ENCODE results near the gene MCAM.

MCAM gene, protein sequence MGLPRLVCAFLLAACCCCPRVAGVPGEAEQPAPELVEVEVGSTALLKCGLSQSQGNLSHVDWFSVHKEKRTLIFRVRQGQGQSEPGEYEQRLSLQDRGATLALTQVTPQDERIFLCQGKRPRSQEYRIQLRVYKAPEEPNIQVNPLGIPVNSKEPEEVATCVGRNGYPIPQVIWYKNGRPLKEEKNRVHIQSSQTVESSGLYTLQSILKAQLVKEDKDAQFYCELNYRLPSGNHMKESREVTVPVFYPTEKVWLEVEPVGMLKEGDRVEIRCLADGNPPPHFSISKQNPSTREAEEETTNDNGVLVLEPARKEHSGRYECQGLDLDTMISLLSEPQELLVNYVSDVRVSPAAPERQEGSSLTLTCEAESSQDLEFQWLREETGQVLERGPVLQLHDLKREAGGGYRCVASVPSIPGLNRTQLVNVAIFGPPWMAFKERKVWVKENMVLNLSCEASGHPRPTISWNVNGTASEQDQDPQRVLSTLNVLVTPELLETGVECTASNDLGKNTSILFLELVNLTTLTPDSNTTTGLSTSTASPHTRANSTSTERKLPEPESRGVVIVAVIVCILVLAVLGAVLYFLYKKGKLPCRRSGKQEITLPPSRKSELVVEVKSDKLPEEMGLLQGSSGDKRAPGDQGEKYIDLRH

DNA sequence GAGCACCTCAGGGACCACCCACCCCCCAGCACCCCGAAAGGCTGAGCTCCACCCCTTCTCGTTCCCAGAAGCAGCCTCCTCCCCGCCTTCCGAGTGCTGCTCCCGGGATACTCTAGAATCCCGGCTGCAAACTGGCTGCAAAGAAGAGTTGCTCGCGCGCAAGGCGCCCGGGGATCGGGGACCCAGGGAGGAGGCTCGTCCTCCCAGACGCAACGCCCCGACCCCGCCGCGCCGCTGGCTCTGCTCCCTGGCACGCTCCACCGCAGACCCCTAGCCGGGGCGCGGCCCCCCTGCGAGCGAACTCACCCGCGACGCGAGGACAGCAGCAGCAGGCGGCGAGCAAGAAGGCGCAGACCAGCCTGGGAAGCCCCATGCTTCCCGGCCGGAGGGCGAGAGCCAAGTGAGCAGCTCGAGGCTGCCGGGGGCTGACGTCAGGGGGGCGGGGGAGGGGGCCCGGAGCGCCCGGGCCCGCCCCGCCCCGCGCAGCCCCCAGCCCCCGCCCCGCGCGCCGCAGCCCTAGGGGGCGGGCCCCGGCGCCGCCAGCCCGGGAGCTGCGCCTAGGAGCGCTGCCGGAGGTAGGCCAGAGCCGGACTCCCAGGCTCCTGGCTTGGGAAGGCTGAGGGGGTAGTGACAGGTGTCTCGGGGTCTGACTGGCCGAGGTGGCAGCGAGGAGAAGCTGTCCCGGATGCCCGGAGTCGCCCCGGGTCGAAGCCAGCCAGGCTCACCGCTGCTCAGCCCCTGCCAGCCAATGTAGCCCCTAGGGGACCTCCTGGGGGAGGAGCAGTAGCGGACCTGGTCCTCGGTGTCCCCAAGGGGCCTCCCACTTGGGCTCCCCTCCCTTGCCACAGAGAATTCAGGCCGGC lies at the start of gene MCAM:
MCAM (minus strand) TSS at position 402 of the 863 bp plus-strand sequence; CDS start at position 373, 29 bp downstream.
- no peak for DNase-seq (ENCODE audit: low read depth)

DNA sequence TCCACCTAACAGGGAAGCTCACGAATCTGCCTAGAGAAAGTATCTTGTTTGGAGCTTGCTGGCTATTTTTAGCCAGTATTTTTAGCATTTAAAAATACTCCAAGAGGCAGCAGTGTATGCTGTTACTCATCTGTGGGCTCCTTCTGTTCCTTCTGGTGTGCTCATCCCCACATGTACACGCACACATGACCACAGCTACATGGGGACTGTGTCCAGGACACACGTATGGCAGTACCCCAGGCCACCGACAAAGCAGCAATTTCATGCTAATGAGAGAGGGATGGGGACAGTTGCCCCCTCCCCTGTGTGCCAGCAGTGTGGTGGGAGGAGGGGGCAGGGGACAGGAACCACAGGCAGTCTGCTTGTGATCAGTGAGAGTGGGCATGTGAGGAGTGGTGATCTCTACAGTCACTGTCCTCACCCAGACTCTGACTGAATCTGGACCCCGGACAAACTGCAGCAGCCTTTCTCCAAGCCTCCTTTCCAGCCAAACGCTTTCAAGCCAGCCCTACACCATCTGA lies 48.2 kb upstream of the MCAM start:
- no peak for DNase-seq (ENCODE audit: low read depth)

DNA sequence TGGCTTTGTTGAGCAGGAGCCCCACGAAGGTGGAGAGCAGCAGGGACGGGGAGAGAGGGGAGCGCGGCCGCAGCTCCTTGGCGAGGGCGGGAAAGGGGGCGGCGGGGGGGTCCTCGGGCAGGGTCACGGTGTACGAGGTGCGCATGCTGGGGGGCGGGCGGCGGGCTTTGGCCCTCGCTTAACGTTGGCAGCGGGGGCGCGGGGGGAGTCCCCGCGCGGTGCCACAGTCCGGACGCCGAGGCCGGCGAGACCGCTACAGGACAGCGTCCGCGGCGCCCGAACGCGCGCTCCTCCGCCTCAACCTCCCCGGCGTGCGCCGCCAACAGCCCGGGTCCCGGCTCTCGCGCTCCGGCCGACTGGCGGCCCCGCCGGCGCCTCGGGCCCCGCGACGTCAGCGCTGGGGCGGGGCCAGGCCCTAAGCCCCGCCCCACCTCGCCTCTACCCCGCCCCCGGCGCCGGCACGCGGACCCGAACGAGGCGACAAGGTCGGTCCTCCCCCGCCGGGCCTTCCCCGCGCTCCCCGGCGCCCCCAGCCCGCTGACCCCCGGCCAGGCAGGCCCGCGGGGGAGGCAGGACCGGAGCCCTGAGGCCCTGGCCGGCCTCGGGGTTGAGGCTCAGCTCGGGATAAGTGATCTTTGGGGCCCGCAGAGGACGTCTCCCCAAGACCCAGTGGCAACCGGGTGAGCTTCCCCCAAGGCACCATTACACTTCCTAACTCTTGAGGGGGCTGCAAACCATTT lies 47.1 kb upstream of the MCAM start:
- DNase-seq (ENCODE audit: low read depth): no peak

DNA sequence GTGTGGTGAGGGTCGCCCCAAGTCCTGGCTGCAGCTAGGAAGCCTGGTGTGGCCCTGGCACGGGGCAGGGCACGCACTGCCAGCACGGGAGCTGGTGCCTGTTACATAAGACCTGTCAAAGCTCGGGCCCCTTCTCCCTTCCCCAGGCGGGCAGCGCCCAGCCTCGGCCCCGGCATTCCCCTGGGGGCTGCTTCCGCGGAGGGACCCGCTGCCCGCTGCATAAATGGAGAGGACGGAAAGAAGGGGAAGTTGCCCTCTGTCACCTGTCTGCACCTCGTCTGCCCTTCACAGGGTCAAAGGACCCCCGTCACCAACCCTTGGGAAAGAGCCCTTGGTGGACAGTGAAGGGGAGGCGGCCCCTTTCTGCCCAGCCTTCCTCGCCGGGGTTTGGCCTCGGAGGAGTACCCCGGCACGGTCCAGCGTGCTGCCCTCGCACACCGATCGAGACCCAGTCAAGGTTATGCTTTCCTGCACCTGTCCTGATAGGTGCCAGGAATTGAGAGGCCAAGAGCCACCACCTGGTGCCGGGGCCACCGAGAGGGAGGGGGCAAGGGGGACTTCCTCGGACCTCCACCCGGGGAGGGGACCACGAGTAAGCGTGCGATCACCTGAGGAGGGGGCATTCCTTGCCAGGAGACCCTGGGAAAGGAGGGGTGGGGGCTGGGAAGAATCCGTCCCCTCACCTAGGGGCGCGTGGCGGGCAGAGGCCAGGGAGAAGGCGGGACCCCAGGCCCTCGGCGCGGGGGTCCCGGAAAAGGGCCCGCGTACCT lies 46.3 kb upstream of the MCAM start:
- DNase-seq (ENCODE audit: low read depth): no peak

DNA sequence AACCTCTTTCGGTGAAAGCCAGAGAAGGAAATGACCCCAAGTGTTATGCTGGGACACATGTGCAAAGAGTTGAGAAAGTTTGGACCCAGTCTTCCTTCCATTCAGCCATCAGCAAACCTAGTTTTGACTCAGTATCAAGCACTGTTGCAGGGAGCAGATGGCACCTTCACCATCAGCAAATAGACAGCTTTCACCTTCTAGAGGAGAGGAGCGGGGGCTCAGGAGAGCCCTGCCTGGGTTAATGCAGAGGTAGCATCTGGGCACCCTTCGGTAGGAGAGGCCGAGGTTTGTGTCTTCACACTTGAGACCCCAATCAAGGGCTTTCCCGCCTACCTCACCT lies 45.8 kb upstream of the MCAM start:
- DNase-seq (ENCODE audit: low read depth): no peak

DNA sequence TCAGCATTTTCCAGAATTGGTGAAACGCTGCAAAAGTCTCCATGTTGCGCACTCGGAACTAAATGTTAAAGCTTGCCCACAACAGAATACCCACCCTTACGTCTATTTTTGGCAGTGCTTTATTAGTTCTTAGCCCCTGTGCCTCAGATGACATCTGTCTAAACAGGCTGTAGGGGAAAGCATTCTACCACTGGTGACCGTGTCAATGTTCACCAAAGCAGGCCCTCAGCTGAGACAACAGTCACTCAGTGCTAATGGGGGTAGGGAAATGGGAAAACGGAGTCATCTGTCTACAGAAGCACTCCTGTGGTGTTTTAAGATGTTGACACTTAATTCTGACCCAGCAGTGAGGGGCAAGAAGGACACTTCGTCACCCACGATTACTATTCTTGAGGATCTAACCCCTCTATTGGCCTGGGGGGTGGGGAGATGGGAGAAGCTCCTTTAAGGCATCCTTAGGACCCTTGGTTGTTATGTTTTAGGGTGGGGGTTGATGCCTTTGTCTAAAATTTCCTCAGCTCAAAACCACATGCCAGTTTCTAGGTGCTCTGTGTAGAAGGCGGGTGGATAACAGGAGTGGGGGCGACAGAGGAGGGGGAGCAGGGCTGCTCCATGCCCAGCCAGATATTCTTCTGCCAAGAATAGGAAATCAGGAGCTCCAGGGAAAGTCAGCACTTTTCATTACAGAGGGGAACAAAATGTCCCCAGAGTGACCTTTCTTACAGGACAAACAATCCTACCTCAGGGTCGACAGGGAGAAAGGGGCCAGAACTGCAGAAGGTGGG lies 45.2 kb upstream of the MCAM start:
- no peak for DNase-seq (ENCODE audit: low read depth)

DNA sequence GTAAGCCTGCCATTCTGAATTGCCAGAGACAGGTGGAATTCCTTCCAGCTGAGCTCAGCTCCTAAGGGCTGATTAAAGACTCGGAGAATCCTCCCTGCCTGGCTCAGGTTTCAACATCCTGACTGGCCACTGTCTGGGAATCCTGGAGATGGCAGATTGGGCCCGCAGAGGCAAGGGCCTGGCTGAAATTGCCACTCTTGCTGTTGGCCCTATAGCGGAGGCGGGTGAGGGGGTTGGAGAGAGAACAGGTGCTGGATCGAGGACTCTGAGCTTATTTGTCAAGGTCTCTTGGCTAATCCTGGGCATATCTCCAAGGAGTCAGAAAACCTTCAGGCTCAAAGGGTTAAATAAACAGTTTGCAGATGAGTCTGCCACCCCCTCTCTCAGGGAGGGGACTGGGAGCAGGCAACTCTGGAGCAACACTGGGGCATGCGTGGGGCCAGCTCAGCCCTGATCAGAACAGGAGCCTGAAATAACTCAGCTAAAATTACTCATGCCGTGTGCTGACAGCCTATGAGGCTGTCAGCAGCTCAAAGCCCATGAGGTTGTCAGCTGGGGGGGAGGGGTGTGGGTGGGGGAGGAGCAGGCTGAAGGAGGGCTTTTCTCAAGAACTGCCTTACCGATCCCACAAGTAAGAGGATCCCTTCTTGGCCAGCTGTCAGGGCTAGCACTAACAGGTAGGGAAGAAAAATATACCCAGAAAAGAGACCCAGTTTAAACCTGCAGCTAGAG lies 44.3 kb upstream of the MCAM start:
- no peak for DNase-seq (ENCODE audit: low read depth)

DNA sequence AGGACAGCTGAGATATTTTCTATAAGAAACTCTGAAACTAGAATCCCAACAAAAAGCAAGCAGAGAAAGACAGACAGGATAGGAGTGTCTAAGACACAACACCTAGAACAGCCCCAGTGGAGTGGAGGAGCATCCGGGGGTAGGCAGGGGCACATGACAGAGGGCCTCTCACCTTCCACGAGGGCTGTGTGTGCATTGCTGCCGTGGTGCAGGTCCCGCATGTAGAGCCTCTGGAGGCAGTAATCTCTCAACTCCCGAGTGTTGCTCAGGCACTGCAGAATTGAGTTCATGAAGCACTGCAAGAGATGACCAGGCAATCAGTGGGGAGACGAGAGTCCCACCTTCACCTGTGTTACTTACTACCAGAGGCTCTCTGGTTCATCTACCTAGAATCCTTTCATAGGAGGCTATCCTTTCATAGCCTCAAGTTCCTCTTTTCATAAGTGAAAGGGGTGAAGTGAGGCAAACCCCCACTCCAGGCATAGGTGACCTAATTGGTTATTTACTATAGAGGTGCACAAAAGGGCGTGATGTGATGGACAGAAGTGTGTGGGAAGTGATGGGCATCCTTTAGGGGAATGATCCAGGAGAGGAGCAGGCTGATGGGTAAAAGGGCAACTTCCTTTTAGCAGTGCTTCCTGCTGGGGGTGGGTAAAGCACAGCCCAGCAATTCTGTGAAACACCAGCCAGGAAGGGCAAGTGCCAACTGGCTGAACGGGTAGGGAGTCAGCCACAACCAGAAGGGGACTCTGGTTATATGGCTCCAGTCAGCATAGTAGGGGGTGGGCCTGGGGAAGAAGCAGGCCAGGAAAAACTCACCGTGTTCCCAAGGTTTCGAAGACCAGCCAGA lies 42.7 kb upstream of the MCAM start:
- no peak for DNase-seq (ENCODE audit: low read depth)

DNA sequence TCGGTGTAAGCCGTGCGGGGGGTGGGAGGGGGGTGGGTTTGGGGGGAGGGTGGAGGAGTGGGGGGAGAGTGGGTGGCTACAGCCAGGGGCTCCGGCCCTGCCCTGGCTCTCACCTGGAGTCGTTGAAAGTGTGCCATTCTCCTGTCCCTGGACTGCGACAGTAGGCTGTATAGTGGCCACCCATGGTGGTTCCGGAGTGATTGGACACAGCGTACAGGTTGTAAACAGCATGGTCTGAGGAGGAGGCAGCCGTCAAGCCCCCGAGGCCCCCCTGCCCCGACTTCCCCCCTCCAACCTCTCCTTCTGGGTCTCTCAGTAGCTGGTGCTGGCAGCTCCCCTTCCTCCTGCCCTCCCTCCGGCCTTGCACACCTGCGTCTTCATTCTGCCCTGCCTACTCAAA lies 40.1 kb upstream of the MCAM start:
- DNase-seq (ENCODE audit: low read depth): no peak

DNA sequence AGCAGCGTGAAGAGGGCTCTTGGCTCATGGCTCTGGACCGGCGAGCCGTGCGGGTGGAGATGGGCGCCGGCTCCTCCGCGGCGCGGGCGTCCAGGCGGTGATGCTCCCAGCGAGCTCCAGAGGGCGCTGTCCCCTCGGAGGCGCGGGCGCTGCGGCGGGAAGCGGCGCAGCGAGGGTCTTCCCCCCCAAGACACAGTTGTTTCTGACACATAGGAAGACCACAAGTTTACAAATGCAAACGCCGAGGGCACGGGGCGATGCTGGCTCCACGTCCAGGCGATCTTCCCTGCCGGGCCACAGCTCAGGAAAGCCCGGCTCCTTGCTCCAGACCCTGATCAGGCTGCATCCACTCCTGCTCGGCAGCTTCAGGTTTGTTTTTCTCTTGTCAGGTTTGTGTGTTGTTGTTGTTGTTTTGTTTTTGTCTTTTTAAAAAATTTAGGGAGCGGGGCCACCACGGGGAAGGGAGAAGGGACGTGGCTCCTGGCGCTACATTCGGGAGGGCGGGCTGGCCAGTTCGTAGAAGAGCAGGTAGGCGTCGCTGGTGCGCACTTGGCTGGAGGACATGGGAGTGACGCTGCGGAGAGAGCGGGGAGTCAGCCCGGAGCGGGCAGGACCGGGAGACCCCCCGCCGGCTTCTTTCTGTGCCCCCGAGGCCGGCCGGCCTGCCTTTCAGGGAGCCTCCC lies 39.6 kb upstream of the MCAM start:
- peak; percentile 43 for DNase-seq (ENCODE audit: low read depth)

DNA sequence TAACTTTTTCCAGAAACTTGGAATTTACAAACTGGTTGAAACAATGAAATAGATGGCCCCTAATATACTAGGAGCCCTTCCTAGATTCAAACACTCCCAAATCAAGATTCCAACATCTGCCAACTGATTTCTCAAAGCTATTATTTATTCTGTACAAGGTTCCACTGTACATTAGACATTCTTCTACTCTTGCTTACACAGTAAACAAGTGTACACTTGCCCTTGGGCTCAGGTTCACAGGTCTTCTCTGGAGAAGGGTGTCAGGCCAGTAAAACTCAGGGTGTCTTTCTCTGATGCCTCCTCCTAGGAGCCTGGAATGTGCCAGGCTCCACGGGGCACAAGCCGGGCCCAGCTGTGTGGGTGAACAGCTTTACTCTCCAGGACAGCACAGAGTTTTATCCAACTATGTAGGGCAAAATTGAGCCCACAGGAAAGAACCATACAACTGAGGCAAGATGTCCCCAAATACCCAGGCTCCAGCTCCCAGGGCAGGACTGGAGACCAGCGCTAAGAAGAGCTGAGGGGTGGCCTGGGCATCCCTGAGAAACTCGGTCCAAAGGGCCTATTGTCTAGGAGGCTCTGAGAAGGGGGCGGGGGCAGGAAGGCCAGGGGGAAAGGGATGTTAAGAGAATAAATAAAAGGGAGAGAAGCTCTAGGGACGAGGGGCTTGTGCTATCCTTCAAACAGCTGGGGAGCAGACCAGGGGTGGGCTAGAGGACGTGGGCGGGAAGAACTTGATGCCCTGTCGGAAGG lies 38.3 kb upstream of the MCAM start:
- no peak for DNase-seq (ENCODE audit: low read depth)

DNA sequence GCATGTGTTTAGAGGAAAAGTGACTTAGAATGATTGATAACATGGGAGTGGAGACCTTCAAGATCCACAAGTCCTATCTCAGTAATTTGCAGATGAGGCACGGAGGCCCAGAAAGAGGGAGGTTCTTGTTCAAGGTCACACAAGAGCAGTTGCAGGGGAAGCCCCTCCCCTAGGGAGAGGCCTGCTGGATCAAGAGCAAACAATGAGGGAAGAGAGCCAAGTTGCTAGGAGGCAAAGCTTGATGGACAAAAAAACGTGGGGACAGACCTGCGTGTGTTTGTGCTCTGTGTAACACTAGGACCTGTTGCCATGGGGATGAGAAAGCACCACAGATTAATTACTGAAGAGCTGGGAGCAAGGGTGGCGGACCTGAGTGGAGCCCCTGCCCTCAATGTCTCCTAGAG lies 35.9 kb upstream of the MCAM start:
- DNase-seq (ENCODE audit: low read depth): no peak

DNA sequence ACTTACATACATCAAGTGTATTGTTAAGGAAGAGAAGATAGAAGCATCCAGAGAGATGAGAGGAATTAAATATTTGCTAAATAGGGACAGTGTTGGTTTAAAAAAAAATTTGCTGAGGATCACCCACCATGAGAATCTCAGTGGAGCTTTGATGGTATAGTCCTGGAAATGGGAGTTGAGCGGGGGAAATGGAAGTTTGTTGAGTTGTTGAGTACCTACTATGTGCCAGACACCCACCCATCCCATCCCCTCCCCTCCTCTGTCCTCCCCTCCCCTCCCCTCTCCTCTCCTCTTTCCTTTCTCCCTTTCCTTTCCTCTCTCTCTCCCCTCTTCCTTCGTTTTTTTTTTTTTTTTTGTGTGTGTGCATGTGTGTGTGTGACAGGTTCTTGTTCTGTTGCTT lies 34.3 kb upstream of the MCAM start:
- DNase-seq (ENCODE audit: low read depth): no peak

DNA sequence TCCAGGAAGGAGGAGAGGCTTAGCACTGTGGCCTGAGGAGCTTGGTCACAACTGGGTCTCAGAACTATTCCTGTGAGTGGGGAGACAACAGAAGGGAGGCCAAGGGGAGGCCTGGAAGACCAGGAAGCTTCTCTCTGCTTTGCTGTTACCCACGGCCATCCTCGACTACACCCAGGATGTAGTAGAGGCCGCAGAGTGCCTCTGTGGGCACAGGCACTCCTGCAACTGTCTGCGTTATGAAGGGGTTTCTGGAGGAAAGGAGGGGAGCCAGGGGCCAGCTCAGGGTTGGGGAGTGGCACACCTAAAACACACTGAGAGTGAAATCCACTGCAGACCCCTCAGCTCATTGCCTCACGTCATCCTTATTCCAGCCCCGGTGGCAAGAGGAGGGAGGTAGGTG lies 33.4 kb upstream of the MCAM start:
- DNase-seq (ENCODE audit: low read depth): no peak

DNA sequence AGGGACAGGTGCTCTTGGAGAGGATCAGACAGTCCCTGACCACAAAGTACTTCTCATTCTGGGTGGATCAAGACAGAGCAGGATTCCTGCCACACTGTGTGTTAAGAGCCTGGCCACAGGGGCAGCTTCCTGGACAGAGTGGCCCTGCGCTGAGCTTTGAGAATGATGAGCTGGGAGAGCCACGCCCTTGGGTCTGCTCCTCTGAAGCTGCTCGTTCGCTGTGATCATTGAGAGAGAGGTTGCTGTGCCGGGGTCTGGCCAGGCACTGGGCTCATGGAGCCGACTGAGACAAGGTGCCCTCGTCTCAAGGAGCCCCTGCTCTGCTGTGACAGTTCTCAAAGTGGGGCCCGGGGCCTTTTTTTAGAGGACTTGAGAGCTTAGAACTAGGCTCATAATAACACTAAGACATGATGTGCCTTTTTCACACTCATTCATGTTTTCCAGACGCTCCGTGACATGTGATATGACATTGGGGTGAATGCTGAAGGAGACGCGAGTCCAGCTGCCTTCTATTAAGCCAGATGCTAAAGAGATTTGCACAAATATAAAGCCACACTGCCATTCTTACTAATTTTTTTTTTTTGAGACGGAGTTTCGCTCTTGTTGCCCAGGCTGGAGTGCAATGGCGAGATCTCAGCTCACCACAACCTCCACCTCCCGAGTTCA lies 31.1 kb upstream of the MCAM start:
- no peak for DNase-seq (ENCODE audit: low read depth)

DNA sequence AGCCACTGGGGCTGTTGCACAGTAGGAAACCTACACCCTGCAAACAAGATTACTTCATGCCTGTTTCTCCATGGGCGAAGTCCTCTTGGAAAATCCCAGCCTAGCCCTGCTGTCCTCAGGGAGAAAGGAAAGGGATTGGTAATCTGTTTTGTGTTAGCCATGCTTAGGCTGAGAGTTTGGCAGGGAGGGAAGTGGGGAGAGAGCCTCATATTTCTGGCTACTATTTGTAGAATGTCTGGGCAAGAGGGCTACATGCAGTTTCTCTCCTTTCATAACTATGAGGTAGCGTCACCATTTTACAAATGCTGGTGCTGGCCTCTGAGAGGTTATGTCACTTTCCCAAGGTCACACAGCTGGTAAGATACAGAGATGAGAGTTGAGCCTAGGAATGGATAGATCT lies 30.3 kb upstream of the MCAM start:
- no peak for DNase-seq (ENCODE audit: low read depth)

DNA sequence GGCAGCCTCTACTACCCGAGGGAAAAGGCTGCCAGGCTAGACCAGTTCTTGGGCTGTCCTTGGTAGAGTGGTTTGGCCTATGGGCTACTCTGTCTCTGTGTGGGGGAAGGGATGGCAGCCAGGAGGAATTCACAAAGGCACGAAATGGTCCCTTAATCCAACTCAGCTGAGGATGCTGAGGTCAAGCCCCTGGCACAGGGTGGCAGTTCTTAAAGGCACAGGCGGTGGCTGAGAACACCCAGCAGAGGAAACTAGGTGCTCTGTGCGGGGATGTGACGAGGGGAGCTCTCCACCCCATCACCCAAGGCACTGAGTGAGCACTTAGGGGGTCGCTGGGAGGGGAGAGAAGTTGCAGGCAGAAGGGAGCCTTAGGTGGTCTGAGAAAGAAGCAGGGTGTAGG lies 29.7 kb upstream of the MCAM start, which contains the start of gene MFRP:
MFRP (minus strand) TSS at position 101 of the 400 bp plus-strand sequence. CDS start 192 bp downstream, outside the sequence.
- DNase-seq (ENCODE audit: low read depth): no peak
